GM18867 (cell line): ENCODE results near the gene YAP1.

Source experiments
- ATAC-seq: cut with Tn5 transposase; IDR thresholded peaks from one replicate; pipeline ENCODE4 v1.9.1; 2021; ENCODE audit warnings: mild to moderate bottlenecking, moderate library complexity; ENCODE audit not compliant: unreplicated experiment

YAP1 gene

DNA sequence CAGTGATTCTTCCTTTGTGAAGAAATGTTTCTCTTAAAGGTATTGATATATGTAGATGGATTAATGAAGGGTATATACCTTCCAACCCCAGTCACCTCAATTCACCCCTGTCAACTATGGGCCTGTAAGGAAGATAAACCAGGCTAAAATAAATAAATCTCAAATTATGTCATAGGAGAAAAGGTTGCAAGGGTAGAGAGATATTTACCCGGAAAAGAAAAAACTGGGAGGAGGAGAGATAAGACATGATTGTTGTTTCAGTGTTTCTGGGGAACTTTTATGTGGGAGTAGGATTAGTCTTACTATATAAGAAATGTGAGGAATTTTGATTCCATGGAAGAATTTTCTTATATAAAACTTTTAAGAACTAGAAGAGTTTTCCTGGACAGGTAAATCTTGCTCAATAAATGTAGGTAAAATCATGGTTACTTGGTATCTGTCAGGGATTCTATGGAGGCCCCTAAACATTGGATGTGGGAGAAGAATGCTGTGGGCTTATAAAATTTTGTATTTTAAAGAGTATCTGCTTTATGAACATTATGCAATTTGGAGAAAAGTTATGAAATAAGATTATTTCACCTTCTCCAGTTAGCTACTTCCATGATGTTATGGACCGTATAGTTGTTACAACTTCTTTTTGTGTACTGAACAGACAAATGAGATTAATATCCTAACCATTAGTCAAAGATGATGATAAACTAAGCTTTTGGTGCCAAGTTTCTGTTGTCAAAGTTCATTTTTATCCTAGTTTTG, 6.4 kb downstream of the YAP1 start:
- ATAC-seq: no peak

DNA sequence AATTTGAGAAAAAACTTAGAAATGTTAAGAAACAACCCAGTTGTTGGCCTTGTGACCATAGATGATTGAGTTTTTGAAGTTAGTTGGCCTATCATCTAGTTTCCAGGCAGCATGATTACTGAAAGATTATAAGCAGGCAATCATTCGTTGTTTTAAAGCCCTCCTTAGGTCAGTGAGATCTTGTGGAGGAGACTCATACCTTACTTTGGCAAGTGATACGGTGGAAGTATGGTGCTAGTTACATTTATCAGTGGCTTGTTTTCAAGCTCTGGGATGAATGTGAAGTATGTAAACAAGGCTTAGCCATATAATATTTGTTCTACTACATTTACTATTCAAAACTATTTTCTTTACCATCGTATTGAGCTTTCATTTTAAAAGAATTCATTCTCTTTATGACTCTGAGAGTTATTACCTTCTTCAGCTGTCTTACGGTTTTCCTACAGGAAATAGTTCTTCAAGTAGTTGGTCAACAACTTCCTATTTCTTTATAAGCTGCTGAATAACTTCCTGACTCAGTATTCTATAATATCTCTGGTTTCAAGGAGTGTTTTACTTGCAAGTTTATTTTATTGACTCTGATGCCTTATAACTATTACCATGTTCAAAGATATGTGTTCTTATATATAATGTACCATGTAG, 7.3 kb downstream of the YAP1 start:
- no peak for ATAC-seq

DNA sequence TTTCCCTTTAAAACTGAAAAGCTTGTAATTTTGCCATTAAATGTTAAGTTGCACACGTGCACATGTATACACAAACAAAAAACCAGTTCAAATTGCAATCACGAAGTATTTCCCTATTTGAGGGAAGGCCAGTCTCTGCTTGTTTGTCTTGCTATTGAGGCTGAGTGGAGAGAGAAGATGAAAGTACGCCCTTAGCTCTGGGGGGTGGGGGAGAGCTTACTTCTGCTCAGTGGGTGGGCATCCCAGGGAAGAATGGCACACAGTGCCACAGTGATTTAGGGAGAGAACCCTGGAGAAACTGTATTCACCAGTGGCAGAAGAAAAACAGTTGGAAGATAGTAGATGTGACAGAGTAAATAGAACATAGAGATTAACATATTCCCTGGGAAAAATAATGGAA, 8.7 kb downstream of the YAP1 start:
- ATAC-seq: no peak

GRCh38 chr11:102119997-102120396, 9.8 kb downstream of the YAP1 start:
- no peak for ATAC-seq

GRCh38 chr11:102120437-102120973, 10.3 kb downstream of the YAP1 start:
- ATAC-seq: no peak

DNA sequence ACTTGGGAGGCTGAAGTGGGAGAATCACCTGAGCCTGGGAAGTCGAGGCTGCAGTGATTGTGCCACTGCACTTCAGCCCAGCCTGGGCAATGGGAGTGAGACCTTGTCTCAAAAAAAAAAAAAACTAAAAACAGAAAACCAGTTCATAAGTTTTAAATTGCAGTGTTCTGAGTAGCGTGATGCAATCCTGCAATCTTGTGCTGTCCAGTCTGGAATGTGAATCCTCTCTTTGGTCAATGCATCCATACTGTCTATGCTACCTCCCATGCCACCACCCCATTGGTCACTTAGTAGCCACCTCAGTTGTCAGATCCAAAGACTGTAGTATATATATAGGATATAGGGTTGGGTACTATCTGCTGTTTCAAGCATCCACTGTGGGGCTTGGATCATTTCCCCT, 11.1 kb downstream of the YAP1 start:
- no peak for ATAC-seq

- no peak for ATAC-seq
Measured at GRCh38 chr11:102134597-102134996, 24.4 kb downstream of the YAP1 start.

GRCh38 chr11:102135256-102135655, 25.0 kb downstream of the YAP1 start:
- ATAC-seq: no peak

DNA sequence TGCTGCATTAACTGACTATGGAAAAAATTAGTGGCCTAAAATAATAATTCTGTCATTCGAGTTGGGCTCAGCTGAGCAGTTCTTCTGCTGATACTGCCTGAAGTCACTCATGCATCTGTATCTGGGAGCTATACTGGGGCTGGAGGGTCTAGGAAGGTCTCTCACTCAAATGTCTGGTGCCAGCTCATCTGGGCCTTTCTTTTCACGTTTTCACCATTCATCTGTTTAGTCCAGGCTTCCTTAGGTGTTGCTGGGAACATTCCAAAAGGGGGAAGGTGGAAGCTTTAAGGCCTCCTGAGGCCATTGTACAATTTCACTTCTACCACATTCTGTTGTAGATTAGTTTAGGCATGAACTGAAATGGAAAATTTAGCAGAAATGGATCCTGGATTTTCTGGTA, 28.0 kb downstream of the YAP1 start:
- ATAC-seq: no peak

- ATAC-seq: no peak
Measured at GRCh38 chr11:102138670-102139069, 28.4 kb downstream of the YAP1 start.

GRCh38 chr11:102139081-102139498, 28.8 kb downstream of the YAP1 start:
- no peak for ATAC-seq

DNA sequence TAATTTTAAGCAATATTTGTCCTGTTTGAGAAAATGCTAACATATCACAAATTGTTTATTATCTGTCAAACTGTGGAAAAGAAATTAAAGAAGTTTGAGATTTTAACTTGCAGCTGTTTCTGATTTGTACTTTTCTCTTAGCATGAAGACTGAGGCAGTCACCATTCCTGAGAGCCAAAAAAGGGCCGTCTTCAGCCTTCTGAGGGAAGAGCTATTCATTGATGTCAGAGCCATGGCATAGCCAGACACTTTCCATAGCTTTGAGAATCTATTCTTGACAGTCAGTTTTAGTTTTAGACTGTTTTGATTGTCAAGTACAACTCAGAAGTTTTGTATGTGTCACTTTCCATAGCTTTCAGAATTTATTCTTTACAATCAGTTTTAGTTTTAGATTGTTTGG, 32.1 kb downstream of the YAP1 start:
- no peak for ATAC-seq

DNA sequence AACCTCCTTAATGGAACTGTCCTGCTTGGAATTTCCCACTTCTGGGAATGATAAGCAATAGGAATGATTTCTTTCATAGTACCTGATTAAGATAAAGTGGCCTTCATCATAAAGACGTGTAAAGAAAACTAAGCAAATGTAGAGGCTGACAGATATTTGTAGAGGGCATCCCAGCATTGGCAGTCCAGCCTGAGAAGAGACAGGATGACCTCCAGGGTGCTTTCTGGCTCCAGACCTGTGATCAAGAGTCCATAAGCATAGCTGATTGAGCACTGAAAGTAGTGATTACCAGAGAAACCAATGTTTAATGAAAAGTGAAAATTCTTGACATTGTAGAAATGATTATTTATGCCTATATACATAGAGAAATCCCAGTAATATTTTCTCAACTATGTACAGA, 33.6 kb downstream of the YAP1 start:
- ATAC-seq: no peak

- ATAC-seq: no peak
Measured at GRCh38 chr11:102144357-102145355, 34.4 kb downstream of the YAP1 start.

DNA sequence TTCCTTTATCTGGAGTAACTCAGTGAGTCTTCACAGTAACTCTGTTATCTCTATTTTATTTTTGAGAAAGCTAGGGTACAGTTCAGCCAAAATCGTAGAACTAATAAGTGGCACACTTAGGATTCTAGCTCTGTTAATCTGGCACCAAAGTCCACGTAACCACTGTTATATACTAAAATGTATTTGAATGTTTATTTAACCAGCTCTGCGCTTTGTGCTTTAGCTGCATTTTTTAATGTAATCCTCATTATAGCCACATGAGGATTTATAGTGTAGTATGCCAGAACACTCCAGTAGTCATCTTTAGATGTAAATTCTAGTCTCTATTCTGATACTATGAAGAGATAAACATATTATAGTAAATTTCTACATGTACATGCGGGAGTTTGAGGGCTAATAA, 36.8 kb downstream of the YAP1 start:
- ATAC-seq: no peak

DNA sequence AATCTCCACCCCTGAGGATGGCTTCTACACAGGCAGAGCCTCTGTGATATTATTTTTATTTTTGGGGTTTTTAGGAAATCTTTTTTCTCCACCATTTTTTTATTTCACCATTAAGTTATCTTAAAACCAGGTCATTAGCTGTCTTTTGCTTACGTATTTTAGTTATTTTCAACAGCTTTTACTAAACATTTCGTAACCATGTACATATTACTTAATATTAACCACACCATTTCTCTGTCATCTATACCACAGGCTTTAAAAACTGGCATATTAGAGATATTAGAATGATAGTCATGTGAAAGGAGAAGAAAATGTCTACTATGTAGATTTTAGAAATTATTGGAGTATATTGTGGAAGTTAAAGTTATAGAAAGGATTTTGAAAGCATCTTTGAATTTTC, 37.4 kb downstream of the YAP1 start:
- no peak for ATAC-seq

GRCh38 chr11:102148059-102148458, 37.8 kb downstream of the YAP1 start:
- ATAC-seq: no peak

DNA sequence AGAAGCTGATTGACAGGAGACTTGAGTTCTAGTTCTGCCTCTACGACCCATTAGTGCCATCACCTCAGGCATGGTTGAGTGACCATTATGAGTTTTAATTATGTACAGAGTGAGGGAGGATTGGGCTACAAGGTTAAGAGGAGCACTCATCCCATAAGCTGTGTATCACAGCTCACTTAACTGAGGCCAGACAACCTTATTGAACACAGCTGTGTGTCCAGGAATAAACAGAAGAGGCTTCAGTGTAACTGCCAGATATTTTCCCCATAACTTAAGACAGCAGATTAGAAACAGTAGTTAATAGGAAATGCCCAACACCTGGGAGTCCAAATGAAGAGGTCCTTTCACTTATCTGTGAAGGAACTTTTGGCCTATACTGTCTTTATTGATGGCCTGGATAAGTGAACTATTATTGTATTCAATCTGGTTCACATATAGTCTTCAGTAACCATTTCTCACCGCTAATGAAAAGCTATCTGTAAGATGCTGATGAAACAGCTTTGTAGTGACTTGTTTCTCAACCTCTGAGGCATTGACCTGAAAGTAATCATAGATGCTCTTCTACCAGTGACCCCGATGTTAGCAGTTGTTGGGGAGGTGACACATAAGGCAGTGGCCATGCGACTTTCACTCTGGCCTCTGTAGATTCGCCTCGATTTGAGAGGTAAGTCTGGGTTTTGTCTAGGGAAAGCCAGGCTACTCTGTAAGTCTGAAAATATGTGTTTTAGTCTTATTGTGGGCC, 41.7 kb downstream of the YAP1 start:
- no peak for ATAC-seq

DNA sequence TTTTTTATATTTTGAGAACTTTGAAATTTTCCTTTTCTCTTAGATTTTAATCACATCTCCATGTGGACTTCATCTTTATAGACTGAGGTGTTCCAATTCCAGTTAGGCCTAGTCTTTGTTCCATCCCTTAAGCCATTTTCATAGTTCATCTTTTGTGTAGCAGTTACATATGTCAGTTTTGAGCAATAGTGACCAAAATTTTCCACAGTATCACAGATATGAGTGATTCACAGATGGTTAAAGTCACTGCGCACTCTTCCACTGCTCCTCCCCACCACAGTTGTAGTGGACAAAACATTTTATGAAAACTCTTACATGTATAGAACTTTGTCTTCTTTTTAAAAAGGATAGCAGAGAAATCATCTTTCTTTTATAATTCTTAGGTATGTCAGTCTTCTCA, 42.8 kb downstream of the YAP1 start:
- no peak for ATAC-seq

DNA sequence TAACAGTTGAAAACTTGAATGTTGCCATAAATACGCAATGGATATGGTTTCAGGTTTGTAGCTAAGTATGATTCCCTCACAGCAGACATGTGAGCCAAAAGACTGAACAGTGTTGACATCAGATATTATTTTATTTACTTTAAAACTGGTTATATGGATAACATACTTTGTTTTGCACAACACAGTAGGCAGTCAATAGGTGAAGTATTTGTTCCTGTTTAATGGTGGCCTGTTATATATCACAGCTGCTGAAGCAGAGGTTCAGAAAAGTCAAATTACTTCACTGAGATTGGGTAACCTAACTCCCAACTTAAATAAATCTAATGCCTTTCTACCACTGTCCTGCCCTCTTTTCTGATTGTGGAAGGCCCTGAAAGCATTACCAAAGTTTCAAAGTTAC, 44.6 kb downstream of the YAP1 start:
- no peak for ATAC-seq

GRCh38 chr11:102155676-102156075, 45.4 kb downstream of the YAP1 start:
- ATAC-seq: no peak
